ENCODE data around the gene MDK. TPM values are rescaled to one million over a fixed set of nuclear protein-coding genes. Genes with fewer than 3 reads are reported as not detected.

Gene MDK
- total and polyA plus RNA-seq, 2 donors from 2014 or later, result 26.3 to 38.3 TPM

DNA sequence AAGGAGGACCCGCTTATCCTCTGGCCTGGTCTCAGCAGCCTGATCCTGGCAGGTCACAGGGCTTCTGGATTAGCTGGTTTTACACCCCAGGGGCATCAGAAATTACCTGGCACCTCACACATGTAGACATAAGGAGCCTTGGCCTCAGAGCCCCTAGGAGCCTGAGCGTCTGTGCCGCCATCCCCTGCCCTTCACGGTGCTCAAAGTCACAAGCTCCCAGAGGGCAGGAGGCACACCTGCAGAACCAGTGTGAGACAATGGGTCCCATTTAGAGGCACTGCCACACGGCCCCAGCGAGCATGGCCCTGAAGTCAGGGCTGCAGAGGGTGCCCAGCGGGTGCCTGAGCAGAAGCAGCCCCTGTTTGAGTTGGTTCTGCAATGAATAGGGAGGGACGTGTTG lies 30.3 kb upstream of the MDK start:
- H3K27ac ChIP-seq (ENCODE audit: low read depth in 2 of 2, low read length in 2 of 2), result no peak overlapping the region
- no peak for FAIRE-seq

DNA sequence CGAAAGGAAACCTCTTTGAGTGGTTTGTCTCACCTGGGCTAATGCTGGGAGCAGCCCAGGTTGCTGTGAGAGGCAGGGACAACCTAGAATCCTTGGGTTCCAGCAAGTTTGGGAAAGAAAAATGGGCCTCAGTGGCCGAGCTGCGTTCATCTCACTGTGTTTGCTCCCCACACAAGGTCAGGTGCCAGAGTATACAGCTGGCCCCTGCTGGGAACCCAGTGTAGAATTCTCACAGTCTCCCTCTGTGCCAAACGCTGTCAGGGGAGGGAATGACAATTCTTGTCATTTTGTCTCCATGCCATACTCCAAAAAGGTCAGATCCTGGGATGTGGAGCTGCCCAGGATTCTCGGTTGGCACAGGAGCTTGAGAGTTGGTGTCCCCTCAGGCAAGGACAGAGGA lies 29.9 kb upstream of the MDK start:
- intact Hi-C loops (cut with DNase I), result no loop called here
- Histone ChIP-seq H3K27ac (ENCODE audit: low read depth in 2 of 2, low read length in 2 of 2) (peak overlapping the region in 1 of 2 donors; percentile 18), H3K36me3 (ENCODE audit: control insufficient read depth in 2 of 3, insufficient read depth in 3 of 3, low read length in 3 of 3) (no peaks in the 10 kb centered on the region), H3K9ac (ENCODE audit: low read length in 3 of 3) (peak overlapping the region in 1 of 3 donors; percentile 29), H3K27me3 (ENCODE audit: control insufficient read depth, insufficient read depth, low read length) (no peaks in the 10 kb centered on the region), H3K4me3 (ENCODE audit: low read length in 3 of 3) (no peak overlapping the region), H3K4me1 (ENCODE audit: control insufficient read depth in 2 of 3, insufficient read depth in 2 of 3, low read depth in 1 of 3, low read length in 3 of 3) (peaks cover 0 to 34% (median 16%) of the 10 kb centered on the region in 3 donors), H3K9me3 (ENCODE audit: control insufficient read depth in 2 of 3, insufficient read depth in 1 of 3, low read length in 3 of 3) (no peaks in the 10 kb centered on the region)
- DNase-seq (no peak), FAIRE-seq (no peak)
- TF ChIP-seq, protein P1, sequence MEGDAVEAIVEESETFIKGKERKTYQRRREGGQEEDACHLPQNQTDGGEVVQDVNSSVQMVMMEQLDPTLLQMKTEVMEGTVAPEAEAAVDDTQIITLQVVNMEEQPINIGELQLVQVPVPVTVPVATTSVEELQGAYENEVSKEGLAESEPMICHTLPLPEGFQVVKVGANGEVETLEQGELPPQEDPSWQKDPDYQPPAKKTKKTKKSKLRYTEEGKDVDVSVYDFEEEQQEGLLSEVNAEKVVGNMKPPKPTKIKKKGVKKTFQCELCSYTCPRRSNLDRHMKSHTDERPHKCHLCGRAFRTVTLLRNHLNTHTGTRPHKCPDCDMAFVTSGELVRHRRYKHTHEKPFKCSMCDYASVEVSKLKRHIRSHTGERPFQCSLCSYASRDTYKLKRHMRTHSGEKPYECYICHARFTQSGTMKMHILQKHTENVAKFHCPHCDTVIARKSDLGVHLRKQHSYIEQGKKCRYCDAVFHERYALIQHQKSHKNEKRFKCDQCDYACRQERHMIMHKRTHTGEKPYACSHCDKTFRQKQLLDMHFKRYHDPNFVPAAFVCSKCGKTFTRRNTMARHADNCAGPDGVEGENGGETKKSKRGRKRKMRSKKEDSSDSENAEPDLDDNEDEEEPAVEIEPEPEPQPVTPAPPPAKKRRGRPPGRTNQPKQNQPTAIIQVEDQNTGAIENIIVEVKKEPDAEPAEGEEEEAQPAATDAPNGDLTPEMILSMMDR (IDR thresholded peaks at IDR 0.05; ENCODE audit: borderline replicate concordance, extremely low read depth, insufficient read depth), result no peak

More for the DNA sequence above, 30.3 kb upstream of the MDK start:
- Histone ChIP-seq H3K9me3 (ENCODE audit: control insufficient read depth in 2 of 3, insufficient read depth in 1 of 3, low read length in 3 of 3) (no peaks in the 10 kb centered on the region), H3K27me3 (ENCODE audit: control insufficient read depth, insufficient read depth, low read length) (no peaks in the 10 kb centered on the region), H3K4me3 (ENCODE audit: low read length in 3 of 3) (no peak overlapping the region), H3K9ac (ENCODE audit: low read length in 3 of 3) (peak overlapping the region in 1 of 3 donors; percentile 29), H3K4me1 (ENCODE audit: control insufficient read depth in 2 of 3, insufficient read depth in 2 of 3, low read depth in 1 of 3, low read length in 3 of 3) (peaks cover 0 to 34% (median 12%) of the 10 kb centered on the region in 3 donors), H3K36me3 (ENCODE audit: control insufficient read depth in 2 of 3, insufficient read depth in 3 of 3, low read length in 3 of 3) (no peaks in the 10 kb centered on the region)
- no peak for DNase-seq
- intact Hi-C loops (cut with DNase I), result no loop called here
- TF ChIP-seq, protein P1 (IDR thresholded peaks at IDR 0.05; ENCODE audit: borderline replicate concordance, extremely low read depth, insufficient read depth), result no peak

DNA sequence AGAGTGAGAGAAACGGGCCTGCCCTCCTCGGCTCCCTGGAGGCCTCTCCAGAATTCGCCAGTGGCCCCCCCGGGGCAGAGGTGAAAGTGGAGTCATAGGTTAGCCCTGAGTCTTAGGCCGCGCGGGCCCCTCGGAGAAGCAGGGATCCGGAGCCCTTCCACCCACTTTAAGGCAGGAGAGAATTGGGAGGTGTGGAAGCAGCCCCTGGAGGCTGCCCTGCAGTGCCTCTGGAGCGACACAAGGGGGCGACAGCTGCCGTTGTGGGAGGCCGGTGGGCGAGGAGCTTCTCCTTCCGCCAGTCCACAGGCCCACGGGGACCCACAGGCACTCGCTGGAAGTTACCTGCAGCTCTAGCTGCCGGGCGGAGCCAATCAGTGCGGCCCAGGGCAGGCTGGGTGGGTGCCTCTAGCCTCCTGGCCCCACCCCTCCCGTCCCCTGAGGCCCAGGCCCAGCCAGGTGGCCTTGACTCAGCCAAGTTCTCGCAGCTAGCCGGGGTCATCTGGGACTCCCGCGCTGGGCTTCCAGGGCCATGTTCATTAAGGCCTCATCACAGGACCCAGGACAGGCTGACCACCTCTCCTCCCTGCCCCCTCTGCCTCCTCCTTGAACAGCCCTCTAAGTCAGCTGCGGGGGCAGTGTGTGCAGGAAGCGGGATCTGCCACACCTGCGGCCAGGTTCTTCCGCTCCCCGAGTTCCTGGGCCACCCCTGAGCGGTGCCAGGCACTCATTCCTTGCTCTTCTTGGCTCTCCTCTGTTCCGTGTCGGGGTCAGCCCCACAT lies 29.2 kb upstream of the MDK start:
- TF ChIP-seq, protein P1 (IDR thresholded peaks at IDR 0.05; ENCODE audit: borderline replicate concordance, extremely low read depth, insufficient read depth), result peak; percentile 73
- H3K9me3 ChIP-seq (ENCODE audit: control insufficient read depth in 2 of 3, insufficient read depth in 1 of 3, low read length in 3 of 3), result no peaks in the 10 kb centered on the region
- peak overlapping the region in 1 of 3 donors; percentile 29 for H3K9ac ChIP-seq (ENCODE audit: low read length in 3 of 3)
- H3K4me3 ChIP-seq (ENCODE audit: low read length in 3 of 3), result no peak overlapping the region
- H3K4me1 ChIP-seq (ENCODE audit: control insufficient read depth in 2 of 3, insufficient read depth in 2 of 3, low read depth in 1 of 3, low read length in 3 of 3), result peaks cover 0 to 35% (median 21%) of the 10 kb centered on the region in 3 donors
- intact Hi-C loops (cut with DNase I), result no loop called here
- H3K27ac ChIP-seq (ENCODE audit: low read depth in 2 of 2, low read length in 2 of 2), result peak overlapping the region in 1 of 2 donors; percentile 18
- FAIRE-seq (no peak), DNase-seq (peak; percentile 68 to 85 (median 70))
- no peaks in the 10 kb centered on the region for H3K36me3 ChIP-seq (ENCODE audit: control insufficient read depth in 2 of 3, insufficient read depth in 3 of 3, low read length in 3 of 3)
- no peaks in the 10 kb centered on the region for H3K27me3 ChIP-seq (ENCODE audit: control insufficient read depth, insufficient read depth, low read length)

All from kidney (tissue), 14 donors.